ENCODE results near the gene RBMS2.

- TF ChIP-seq USF2 (IDR thresholded peaks at IDR 0.05; ENCODE audit: borderline replicate concordance, low read depth, low read length) (no peak), CTCF (IDR thresholded peaks at IDR 0.05) (no peak), YY1 (IDR thresholded peaks at IDR 0.05; ENCODE audit: low read depth) (0 out of 2 replicates have a peak, but pooled peaks have one; percentile 46), MXI1 (IDR thresholded peaks at IDR 0.05; ENCODE audit: low read depth, low read length) (peak; percentile 97), FOXJ3 (CRISPR knock-in tag; IDR thresholded peaks at IDR 0.05) (no peak)
These were observed 107.2 kb downstream of the RBMS2 start for GRCh38 chr12:56628671-56629458.
